HepG2 (cell line): ENCODE results near the gene NIT2. TPM values are rescaled to one million over a fixed set of nuclear protein-coding genes. Genes with fewer than 3 reads are reported as not detected.

Experiments
- ARNT2 ChIP-seq: sonication (generic); formaldehyde crosslinking; IDR thresholded peaks from 2 replicates; pipeline ENCODE4 v1.8.0; 2022; ENCODE audit warnings: mild to moderate bottlenecking, low read depth, missing genetic modification reagents, moderate library complexity
- CAMTA2 ChIP-seq: sonication (generic); formaldehyde crosslinking; IDR thresholded peaks from 2 replicates; pipeline ENCODE4 v1.4.0; 2020; ENCODE audit warnings: mild to moderate bottlenecking, missing genetic modification reagents, borderline replicate concordance
- CSRNP1 ChIP-seq: sonication (generic); formaldehyde crosslinking; IDR thresholded peaks from 2 replicates; pipeline ENCODE4 v1.8.1; 2023; ENCODE audit warnings: mild to moderate bottlenecking, missing genetic modification reagents
- DNMT3B ChIP-seq: conservative IDR thresholded peaks from 2 replicates; pipeline ENCODE4 v1.6.1; 2016; ENCODE audit warnings: missing biosample characterization, control low read depth
- FOSL2 ChIP-seq: sonication (generic); formaldehyde crosslinking; IDR thresholded peaks from 2 replicates; pipeline ENCODE4 v1.4.0; 2020; ENCODE audit warnings: missing genetic modification reagents
- FOXJ3 ChIP-seq: sonication (generic); formaldehyde crosslinking; IDR thresholded peaks from 2 replicates; pipeline ENCODE4 v1.4.0; 2020; ENCODE audit warnings: missing genetic modification reagents, mild to moderate bottlenecking, borderline replicate concordance
- KMT2B ChIP-seq: IDR thresholded peaks from 2 replicates; pipeline ENCODE4 v1.6.1; 2016; ENCODE audit warnings: missing genetic modification reagents, missing compliant biosample characterization
- NFE2L2 ChIP-seq: fragments of 150-350 bp; IDR thresholded peaks from 2 replicates; pipeline ENCODE4 v1.6.1; 2014; ENCODE audit warnings: low read length
- NR0B2 ChIP-seq: sonication (generic); formaldehyde crosslinking; IDR thresholded peaks from 2 replicates; pipeline ENCODE4 v1.4.0; 2020; ENCODE audit warnings: mild to moderate bottlenecking, missing genetic modification reagents
- RORA ChIP-seq: sonication (generic); formaldehyde crosslinking; IDR thresholded peaks from 2 replicates; pipeline ENCODE4 v1.5.0; 2020; ENCODE audit warnings: mild to moderate bottlenecking, missing genetic modification reagents, moderate library complexity
- XBP1 ChIP-seq: sonication (generic); formaldehyde crosslinking; IDR thresholded peaks from 2 replicates; pipeline ENCODE4 v1.5.0; 2020; ENCODE audit warnings: missing genetic modification reagents
- XRCC5 ChIP-seq: fragments of 200-400 bp; formaldehyde crosslinking; optimal IDR thresholded peaks from 2 replicates; pipeline ENCODE3; 2017; ENCODE audit warnings: mild to moderate bottlenecking, low read length
- ZBTB44 ChIP-seq: sonication (generic); formaldehyde crosslinking; IDR thresholded peaks from 2 replicates; pipeline ENCODE4 v1.4.0; 2020; ENCODE audit warnings: missing genetic modification reagents
- ZNF326 ChIP-seq: sonication (generic); formaldehyde crosslinking; IDR thresholded peaks from 2 replicates; pipeline ENCODE4 v1.4.0; 2020; ENCODE audit warnings: missing genetic modification reagents, borderline replicate concordance
- ZNF460 ChIP-seq: sonication (generic); formaldehyde crosslinking; IDR thresholded peaks from 2 replicates; pipeline ENCODE4 v1.5.1; 2020; ENCODE audit warnings: missing genetic modification reagents, mild to moderate bottlenecking, borderline replicate concordance
- ZNF850 ChIP-seq: sonication (generic); formaldehyde crosslinking; conservative IDR thresholded peaks from 2 replicates; pipeline ENCODE4 v1.9.0; 2021; ENCODE audit warnings: mild to moderate bottlenecking, missing genetic modification reagents
- polyA plus RNA-seq, 8 experiments: library from polyadenylated mRNA; depleted of rRNA in 3 of 8; stranded (reverse) in 7 of 8; unstranded in 1 of 8; fragments of >200 nt; fragmentation: Illumina TruSeq in 4 of 8; extraction: Trizol in 4 of 8; gene quantifications; 2 replicates each; pipeline versions ENCODE4 v1.2.1 to v1.2.3, GENCODE V29; 2011 to 2016; ENCODE audit warnings: low read depth in 4 of 8, missing spikeins in 1 of 8, mixed read lengths in 1 of 8; ENCODE audit not compliant: insufficient read depth in 1 of 8
- total RNA-seq, 5 experiments: library from RNA; depleted of rRNA; stranded (reverse); fragments of >200 nt; fragmentation: Illumina TruSeq; extraction: Trizol; gene quantifications; 2 replicates each; pipeline ENCODE4 v1.2.3, GENCODE V29; 2016; ENCODE audit warnings: low read depth in 1 of 5
- TF ChIP-seq, protein P1 (sequence below): sonication (generic); formaldehyde crosslinking; IDR thresholded peaks from 2 replicates; pipeline ENCODE4 v1.4.0; 2020; ENCODE audit warnings: missing genetic modification reagents, low read depth, mild to moderate bottlenecking, borderline replicate concordance
- TF ChIP-seq, protein P2 (sequence below): sonication (generic); formaldehyde crosslinking; IDR thresholded peaks from 2 replicates; pipeline ENCODE4 v1.4.0; 2020; ENCODE audit warnings: missing genetic modification reagents
- TF ChIP-seq, protein P3 (sequence below): sonication (generic); formaldehyde crosslinking; IDR thresholded peaks from 2 replicates; pipeline ENCODE4 v1.9.0; 2021; ENCODE audit warnings: missing genetic modification reagents, borderline replicate concordance

NIT2 gene
- total and polyA plus RNA-seq, 2 of the 13 experiments (the other 11 are each of a cell fraction or from before 2014, with no cell fraction given), result 43.4 to 49.1 TPM

DNA sequence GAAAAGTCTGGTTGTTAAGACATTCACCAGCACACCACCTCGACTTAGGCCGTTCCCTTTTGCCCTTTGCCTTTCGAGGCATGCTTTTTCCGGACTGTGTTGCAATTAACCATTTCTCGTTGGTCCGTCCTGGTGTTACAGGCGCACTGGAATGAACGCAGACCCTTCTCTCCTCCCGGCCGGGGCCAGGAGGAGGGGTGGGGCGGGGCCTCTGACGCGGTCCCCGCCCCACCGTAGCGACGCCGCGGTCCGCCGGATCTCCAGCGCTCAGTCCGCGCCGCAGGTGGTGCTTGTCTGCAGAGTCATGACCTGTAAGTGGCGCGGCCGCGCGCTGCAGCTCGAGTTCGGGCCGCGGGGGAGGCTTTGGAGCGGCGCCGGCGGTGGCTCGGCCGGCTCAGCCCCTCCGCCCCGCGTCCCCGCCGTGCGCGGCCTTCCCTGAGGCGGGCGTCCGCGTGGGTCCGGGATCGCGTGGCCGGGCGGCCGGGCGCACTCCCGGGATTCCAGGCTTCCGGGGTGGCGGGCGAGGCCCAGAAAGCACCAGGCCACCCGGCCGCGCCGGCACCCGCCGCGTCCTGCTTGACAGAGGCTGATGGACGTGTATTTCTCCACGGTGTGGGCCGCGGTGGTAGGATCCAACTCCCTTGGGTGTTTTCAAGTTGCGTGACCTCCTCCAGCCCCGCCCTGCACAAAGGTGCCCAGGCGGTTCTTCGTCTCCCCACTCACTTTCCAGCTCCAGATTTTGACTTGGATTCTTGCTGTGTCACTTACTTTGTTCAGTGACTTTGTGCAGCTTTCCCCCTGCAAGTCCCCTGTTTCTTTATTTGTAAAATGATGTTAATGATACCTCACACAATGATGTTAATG is at the start of gene NIT2 (continued):
- TF ChIP-seq XRCC5, result peak; percentile 34
- TF ChIP-seq DNMT3B (CRISPR knock-in tag), result no peak
- no peak for TF ChIP-seq XBP1 (CRISPR knock-in tag)
- TF ChIP-seq, protein P1, sequence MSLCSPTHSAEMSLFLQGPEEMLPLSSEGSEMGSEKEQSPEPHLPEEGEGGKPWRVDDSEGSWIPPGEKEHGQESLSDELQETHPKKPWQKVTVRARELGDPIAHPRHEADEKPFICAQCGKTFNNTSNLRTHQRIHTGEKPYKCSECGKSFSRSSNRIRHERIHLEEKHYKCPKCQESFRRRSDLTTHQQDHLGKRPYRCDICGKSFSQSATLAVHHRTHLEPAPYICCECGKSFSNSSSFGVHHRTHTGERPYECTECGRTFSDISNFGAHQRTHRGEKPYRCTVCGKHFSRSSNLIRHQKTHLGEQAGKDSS, result peak; percentile 56; the same call in 1 of the 2 replicates
- no peak for TF ChIP-seq NFE2L2
- TF ChIP-seq ZBTB44 (CRISPR knock-in tag), result no peak
- TF ChIP-seq CSRNP1 (CRISPR knock-in tag), result peak; percentile 46; the same call in 1 of the 2 replicates
- TF ChIP-seq RORA (CRISPR knock-in tag), result no peak
- TF ChIP-seq KMT2B (CRISPR knock-in tag), result peak; percentile 83
- no peak for TF ChIP-seq ZNF460 (CRISPR knock-in tag)
- no peak for TF ChIP-seq ZNF326 (CRISPR knock-in tag)
- TF ChIP-seq, protein P2, sequence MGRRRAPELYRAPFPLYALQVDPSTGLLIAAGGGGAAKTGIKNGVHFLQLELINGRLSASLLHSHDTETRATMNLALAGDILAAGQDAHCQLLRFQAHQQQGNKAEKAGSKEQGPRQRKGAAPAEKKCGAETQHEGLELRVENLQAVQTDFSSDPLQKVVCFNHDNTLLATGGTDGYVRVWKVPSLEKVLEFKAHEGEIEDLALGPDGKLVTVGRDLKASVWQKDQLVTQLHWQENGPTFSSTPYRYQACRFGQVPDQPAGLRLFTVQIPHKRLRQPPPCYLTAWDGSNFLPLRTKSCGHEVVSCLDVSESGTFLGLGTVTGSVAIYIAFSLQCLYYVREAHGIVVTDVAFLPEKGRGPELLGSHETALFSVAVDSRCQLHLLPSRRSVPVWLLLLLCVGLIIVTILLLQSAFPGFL (CRISPR knock-in tag), result no peak
- TF ChIP-seq NR0B2 (CRISPR knock-in tag), result peak; percentile 27; the same call in 1 of the 2 replicates
- TF ChIP-seq FOXJ3 (CRISPR knock-in tag), result peak; percentile 70; the same call in 1 of the 2 replicates
- TF ChIP-seq ZNF850 (CRISPR knock-in tag), result no peak
- peak; percentile 77; the same call in 1 of the 2 replicates for TF ChIP-seq ARNT2
- peak; percentile 58; the same call in 1 of the 2 replicates for TF ChIP-seq FOSL2 (CRISPR knock-in tag)
- TF ChIP-seq CAMTA2 (CRISPR knock-in tag), result no peak
- TF ChIP-seq, protein P3, sequence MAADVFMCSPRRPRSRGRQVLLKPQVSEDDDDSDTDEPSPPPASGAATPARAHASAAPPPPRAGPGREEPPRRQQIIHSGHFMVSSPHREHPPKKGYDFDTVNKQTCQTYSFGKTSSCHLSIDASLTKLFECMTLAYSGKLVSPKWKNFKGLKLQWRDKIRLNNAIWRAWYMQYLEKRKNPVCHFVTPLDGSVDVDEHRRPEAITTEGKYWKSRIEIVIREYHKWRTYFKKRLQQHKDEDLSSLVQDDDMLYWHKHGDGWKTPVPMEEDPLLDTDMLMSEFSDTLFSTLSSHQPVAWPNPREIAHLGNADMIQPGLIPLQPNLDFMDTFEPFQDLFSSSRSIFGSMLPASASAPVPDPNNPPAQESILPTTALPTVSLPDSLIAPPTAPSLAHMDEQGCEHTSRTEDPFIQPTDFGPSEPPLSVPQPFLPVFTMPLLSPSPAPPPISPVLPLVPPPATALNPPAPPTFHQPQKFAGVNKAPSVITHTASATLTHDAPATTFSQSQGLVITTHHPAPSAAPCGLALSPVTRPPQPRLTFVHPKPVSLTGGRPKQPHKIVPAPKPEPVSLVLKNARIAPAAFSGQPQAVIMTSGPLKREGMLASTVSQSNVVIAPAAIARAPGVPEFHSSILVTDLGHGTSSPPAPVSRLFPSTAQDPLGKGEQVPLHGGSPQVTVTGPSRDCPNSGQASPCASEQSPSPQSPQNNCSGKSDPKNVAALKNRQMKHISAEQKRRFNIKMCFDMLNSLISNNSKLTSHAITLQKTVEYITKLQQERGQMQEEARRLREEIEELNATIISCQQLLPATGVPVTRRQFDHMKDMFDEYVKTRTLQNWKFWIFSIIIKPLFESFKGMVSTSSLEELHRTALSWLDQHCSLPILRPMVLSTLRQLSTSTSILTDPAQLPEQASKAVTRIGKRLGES (CRISPR knock-in tag), result no peak
